ENCODE results near the gene UBE2G1.
"Not testable (repeated sequence)": the region's sequence is repeated elsewhere in the genome, so short reads cannot be mapped to it uniquely, and the experiment has no call there.

Gene UBE2G1

GRCh38 chr17:4368341-4368740 lies 1.9 kb upstream of the UBE2G1 start:
- Histone ChIP-seq H3K4me1 (ENCODE audit: control insufficient read depth, insufficient read depth, low read length) (peaks cover 2% of the 10 kb centered on the region), H3K4me3 (ENCODE audit: low read depth, low read length) (no peak overlapping the region), H3K9me3 (ENCODE audit: control insufficient read depth, insufficient read depth, low read length) (no peaks in the 10 kb centered on the region), H3K36me3 (ENCODE audit: control insufficient read depth, insufficient read depth, low read length) (peaks cover 4% of the 10 kb centered on the region), H3K27me3 (ENCODE audit: control insufficient read depth, insufficient read depth, low read length) (no peaks in the 10 kb centered on the region), H3K9ac (ENCODE audit: low read depth, low read length) (no peak overlapping the region)

DNA sequence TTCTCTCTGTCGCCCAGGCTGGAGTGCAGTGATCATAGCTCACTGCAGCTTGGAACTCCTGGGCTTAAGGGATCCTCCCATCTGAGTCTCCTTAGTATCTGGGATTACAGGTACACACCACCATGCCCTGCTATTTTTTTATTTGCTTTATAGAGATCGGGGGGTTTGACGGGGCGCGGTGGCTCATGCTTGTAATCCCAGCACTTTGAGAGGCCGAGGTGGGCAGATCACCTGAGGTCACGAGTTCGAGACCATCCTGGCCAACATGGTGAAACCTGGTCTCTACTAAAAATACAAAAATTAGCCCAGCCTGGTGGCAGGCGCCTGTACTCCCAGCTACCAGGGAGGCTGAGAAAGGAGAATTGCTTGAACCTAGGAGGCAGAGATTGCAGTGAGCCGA lies 702 bp upstream of the UBE2G1 start:
- H3K4me1 ChIP-seq (ENCODE audit: control insufficient read depth, insufficient read depth, low read length); H3K9ac ChIP-seq (ENCODE audit: low read depth, low read length): not testable (repeated sequence)
- H3K4me3 ChIP-seq (ENCODE audit: low read depth, low read length): peak overlapping the region; percentile 32

DNA sequence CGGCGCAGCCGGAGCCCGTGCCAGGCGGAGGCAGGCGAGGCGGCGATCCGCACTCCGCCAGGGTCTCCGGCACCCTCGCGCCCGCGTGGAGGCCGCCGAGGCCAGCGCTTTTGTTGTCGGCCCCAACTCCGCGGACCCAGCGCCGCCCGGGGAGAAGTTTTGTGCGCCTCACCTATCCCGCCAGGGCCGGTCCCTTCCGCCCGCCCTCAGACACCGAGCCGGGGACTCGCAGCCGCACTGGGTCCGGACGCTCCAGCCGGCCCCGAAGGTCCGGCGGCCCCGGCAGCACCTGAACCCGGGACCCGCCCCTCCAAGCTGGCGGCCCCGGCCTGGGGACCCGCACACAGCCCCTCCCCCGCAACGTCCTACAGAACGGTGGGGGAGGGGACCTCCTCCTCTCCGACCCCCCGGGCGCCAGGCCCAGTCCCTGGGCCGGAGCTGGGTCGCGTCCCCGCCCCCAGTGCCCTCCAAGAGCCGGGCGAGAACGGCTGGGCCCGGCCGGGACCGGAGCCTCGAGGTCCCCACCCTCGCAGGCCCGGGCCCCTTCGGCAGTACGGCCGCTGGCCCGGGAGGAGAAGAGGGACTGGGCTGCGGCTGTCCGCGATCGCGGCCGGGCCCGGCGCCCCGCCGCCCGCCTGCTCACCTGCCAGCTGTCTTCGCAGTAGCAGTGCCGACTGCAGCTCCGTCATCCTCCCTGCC lies 698 bp downstream of the UBE2G1 start:
- Histone ChIP-seq H3K9ac (ENCODE audit: low read depth, low read length) (peak overlapping the region; percentile 82), H3K27me3 (ENCODE audit: control insufficient read depth, insufficient read depth, low read length) (no peaks in the 10 kb centered on the region), H3K4me3 (ENCODE audit: low read depth, low read length) (peak overlapping the region; percentile 84), H3K4me1 (ENCODE audit: control insufficient read depth, insufficient read depth, low read length) (peaks cover 2% of the 10 kb centered on the region), H3K36me3 (ENCODE audit: control insufficient read depth, insufficient read depth, low read length) (peaks cover 12% of the 10 kb centered on the region), H3K9me3 (ENCODE audit: control insufficient read depth, insufficient read depth, low read length) (no peaks in the 10 kb centered on the region)

More for the DNA sequence above, 702 bp upstream of the UBE2G1 start:
- H3K36me3 ChIP-seq (ENCODE audit: control insufficient read depth, insufficient read depth, low read length): peaks cover 12% of the 10 kb centered on the region
- not testable (repeated sequence) for H3K27me3 ChIP-seq (ENCODE audit: control insufficient read depth, insufficient read depth, low read length); H3K9me3 ChIP-seq (ENCODE audit: control insufficient read depth, insufficient read depth, low read length)

- peak overlapping the region; percentile 84 for H3K4me3 ChIP-seq (ENCODE audit: low read depth, low read length)
Observed at GRCh38 chr17:4365103-4365627, 1.3 kb downstream of the UBE2G1 start.

GRCh38 chr17:4364622-4365041 lies 1.8 kb downstream of the UBE2G1 start:
- no peaks in the 10 kb centered on the region for H3K27me3 ChIP-seq (ENCODE audit: control insufficient read depth, insufficient read depth, low read length)
- H3K36me3 ChIP-seq (ENCODE audit: control insufficient read depth, insufficient read depth, low read length): peaks cover 12% of the 10 kb centered on the region
- no peaks in the 10 kb centered on the region for H3K9me3 ChIP-seq (ENCODE audit: control insufficient read depth, insufficient read depth, low read length)
- peaks cover 2% of the 10 kb centered on the region for H3K4me1 ChIP-seq (ENCODE audit: control insufficient read depth, insufficient read depth, low read length)
- H3K4me3 ChIP-seq (ENCODE audit: low read depth, low read length): peak overlapping the region; percentile 84
- H3K9ac ChIP-seq (ENCODE audit: low read depth, low read length): peak overlapping the region; percentile 82

More at GRCh38 chr17:4365103-4365627, 1.3 kb downstream of the UBE2G1 start:
- Histone ChIP-seq H3K36me3 (ENCODE audit: control insufficient read depth, insufficient read depth, low read length) (peaks cover 12% of the 10 kb centered on the region), H3K9ac (ENCODE audit: low read depth, low read length) (peak overlapping the region; percentile 82), H3K27me3 (ENCODE audit: control insufficient read depth, insufficient read depth, low read length) (no peaks in the 10 kb centered on the region), H3K4me1 (ENCODE audit: control insufficient read depth, insufficient read depth, low read length) (peaks cover 2% of the 10 kb centered on the region), H3K9me3 (ENCODE audit: control insufficient read depth, insufficient read depth, low read length) (no peaks in the 10 kb centered on the region)

- peaks cover 3% of the 10 kb centered on the region for H3K4me1 ChIP-seq (ENCODE audit: control insufficient read depth, insufficient read depth, low read length)
- H3K9me3 ChIP-seq (ENCODE audit: control insufficient read depth, insufficient read depth, low read length): no peaks in the 10 kb centered on the region
- peaks cover 12% of the 10 kb centered on the region for H3K36me3 ChIP-seq (ENCODE audit: control insufficient read depth, insufficient read depth, low read length)
- H3K27me3 ChIP-seq (ENCODE audit: control insufficient read depth, insufficient read depth, low read length): no peaks in the 10 kb centered on the region
- no peak overlapping the region for H3K9ac ChIP-seq (ENCODE audit: low read depth, low read length)
- H3K4me3 ChIP-seq (ENCODE audit: low read depth, low read length): no peak overlapping the region
Observed at GRCh38 chr17:4362141-4362540, 4.3 kb downstream of the UBE2G1 start.

DNA sequence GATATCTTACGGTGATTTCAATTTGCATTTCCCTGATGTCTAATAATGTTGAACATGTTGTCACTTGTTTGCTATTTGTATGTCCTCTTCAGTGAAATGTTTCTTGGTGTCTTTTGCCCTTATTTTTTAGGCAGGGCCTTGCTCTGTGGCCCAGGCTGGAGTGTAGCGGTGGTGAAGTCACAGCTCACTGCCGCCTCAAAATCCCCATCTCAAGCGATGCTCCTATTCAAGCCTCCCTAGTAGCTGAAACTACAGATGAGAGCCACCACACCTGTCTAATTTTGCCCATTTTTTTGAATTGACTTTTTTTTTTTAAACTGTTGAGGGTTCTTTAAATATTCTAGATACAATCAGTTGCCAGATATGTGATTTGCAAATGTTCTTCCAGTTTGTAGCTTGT lies 8.3 kb downstream of the UBE2G1 start:
- Histone ChIP-seq H3K9ac (ENCODE audit: low read depth, low read length) (no peak overlapping the region), H3K4me3 (ENCODE audit: low read depth, low read length) (no peak overlapping the region), H3K36me3 (ENCODE audit: control insufficient read depth, insufficient read depth, low read length) (peaks cover 8% of the 10 kb centered on the region), H3K9me3 (ENCODE audit: control insufficient read depth, insufficient read depth, low read length) (no peaks in the 10 kb centered on the region), H3K4me1 (ENCODE audit: control insufficient read depth, insufficient read depth, low read length) (peaks cover 4% of the 10 kb centered on the region), H3K27me3 (ENCODE audit: control insufficient read depth, insufficient read depth, low read length) (no peaks in the 10 kb centered on the region)

DNA sequence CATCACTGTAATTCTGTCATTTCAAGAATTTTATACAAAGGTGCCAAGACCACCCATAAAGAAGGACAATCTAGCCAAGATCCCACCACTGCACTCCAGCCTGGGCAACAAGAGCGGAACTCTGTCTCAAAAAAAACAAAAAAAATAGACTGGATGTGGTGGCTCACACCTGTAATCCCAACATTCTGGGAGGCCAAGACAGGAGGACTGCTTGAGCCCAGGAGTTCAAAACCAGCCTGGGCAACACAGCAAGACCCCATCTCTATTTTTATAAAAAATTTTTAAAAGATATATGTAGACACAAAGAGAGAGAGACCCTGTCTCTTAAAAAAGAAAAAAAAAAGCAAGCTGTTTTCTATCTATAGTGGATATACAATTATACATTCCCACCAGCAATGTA lies 8.8 kb downstream of the UBE2G1 start:
- Histone ChIP-seq H3K4me1 (ENCODE audit: control insufficient read depth, insufficient read depth, low read length) (peaks cover 4% of the 10 kb centered on the region), H3K36me3 (ENCODE audit: control insufficient read depth, insufficient read depth, low read length) (peaks cover 5% of the 10 kb centered on the region), H3K9me3 (ENCODE audit: control insufficient read depth, insufficient read depth, low read length) (no peaks in the 10 kb centered on the region), H3K9ac (ENCODE audit: low read depth, low read length) (no peak overlapping the region), H3K4me3 (ENCODE audit: low read depth, low read length) (no peak overlapping the region), H3K27me3 (ENCODE audit: control insufficient read depth, insufficient read depth, low read length) (no peaks in the 10 kb centered on the region)

DNA sequence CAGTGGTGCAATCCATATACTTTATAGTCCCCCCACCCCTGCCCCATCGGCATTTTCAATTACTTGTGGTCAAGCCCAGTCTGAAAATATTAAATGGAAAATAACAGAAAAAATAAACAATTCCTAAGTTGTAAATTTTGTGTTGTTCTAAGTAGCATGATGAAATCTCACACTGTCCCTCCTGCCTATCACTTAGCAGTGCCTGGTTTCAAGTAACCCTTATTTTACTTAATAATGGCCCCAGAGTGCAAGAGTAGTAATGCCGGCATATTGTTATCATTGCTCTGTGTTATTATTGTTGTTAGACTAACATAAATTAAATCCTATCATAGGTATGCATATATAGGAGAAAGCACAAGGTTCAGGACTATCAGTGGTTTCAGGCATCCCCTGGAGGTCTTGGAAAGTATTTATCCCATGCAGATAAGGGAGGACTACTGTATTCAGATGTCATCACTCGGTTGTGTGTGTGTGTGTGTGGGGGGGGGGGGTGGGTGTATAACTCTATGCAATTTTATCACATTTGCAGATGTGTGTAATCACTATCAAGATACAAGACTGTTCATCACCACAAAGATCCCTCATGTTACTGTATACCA lies 9.3 kb downstream of the UBE2G1 start:
- Histone ChIP-seq H3K36me3 (ENCODE audit: control insufficient read depth, insufficient read depth, low read length) (no peaks in the 10 kb centered on the region), H3K4me3 (ENCODE audit: low read depth, low read length) (no peak overlapping the region), H3K27me3 (ENCODE audit: control insufficient read depth, insufficient read depth, low read length) (no peaks in the 10 kb centered on the region), H3K4me1 (ENCODE audit: control insufficient read depth, insufficient read depth, low read length) (peaks cover 4% of the 10 kb centered on the region), H3K9ac (ENCODE audit: low read depth, low read length) (no peak overlapping the region), H3K9me3 (ENCODE audit: control insufficient read depth, insufficient read depth, low read length) (no peaks in the 10 kb centered on the region)

DNA sequence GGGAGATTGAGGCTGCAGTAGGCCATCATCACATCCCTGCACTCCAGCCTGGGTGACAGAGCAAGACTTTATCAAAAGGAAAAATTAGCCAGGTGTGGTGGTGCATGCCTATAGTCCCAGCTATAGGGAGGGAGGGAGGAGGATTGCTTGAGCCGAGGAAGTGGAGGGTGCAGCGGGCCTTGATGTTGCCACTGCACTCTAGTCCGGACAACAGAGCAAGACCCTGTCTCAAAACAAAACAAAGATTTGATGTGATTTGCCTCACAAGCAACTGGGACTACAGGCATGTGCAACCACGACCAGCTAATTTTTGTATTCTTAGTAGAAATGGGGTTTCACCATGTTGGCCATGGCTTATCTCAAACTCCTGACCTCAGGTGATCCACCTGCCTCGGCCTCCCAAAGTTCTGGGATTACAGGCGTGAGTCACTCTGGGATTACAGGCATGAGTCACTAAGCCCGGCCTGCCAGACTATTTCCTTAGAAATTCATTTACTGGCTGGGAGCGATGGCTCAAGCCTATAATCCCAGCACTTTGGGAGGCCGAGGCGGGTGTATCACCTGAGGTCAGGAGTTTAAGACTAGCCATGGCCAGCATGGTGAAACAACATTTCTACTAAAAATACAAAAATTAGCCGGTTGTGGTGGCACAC lies 11.5 kb downstream of the UBE2G1 start:
- Histone ChIP-seq H3K36me3 (ENCODE audit: control insufficient read depth, insufficient read depth, low read length) (no peaks in the 10 kb centered on the region), H3K9ac (ENCODE audit: low read depth, low read length) (no peak overlapping the region), H3K27me3 (ENCODE audit: control insufficient read depth, insufficient read depth, low read length) (no peaks in the 10 kb centered on the region), H3K4me1 (ENCODE audit: control insufficient read depth, insufficient read depth, low read length) (peaks cover 8% of the 10 kb centered on the region), H3K9me3 (ENCODE audit: control insufficient read depth, insufficient read depth, low read length) (no peaks in the 10 kb centered on the region), H3K4me3 (ENCODE audit: low read depth, low read length) (no peak overlapping the region)

GRCh38 chr17:4354206-4354605 lies 12.3 kb downstream of the UBE2G1 start:
- Histone ChIP-seq H3K4me1 (ENCODE audit: control insufficient read depth, insufficient read depth, low read length) (peaks cover 8% of the 10 kb centered on the region), H3K9me3 (ENCODE audit: control insufficient read depth, insufficient read depth, low read length) (no peaks in the 10 kb centered on the region), H3K36me3 (ENCODE audit: control insufficient read depth, insufficient read depth, low read length) (no peaks in the 10 kb centered on the region), H3K9ac (ENCODE audit: low read depth, low read length) (no peak overlapping the region), H3K4me3 (ENCODE audit: low read depth, low read length) (no peak overlapping the region), H3K27me3 (ENCODE audit: control insufficient read depth, insufficient read depth, low read length) (no peaks in the 10 kb centered on the region)

DNA sequence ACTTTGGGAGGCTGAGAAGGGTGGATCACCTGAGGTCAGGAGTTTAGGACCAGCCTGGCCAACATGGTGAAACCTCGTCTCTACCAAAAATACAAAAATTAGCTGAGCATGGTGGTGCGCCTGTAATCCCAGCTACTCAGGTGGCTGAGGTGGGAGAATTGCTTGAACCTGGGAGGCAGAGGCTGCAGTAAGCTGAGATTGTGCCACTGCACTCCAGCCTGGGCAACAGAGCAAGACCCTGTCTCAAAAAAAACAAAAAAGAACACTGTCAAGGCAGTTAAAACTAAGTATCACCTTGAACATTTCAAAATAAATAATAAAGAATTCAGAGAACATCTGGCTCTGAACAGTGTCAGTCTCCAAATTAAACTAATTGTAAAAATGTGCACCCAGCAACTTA lies 16.3 kb downstream of the UBE2G1 start:
- H3K4me1 ChIP-seq (ENCODE audit: control insufficient read depth, insufficient read depth, low read length): peaks cover 13% of the 10 kb centered on the region
- H3K9me3 ChIP-seq (ENCODE audit: control insufficient read depth, insufficient read depth, low read length): not testable (repeated sequence)

More for the DNA sequence above, 16.3 kb downstream of the UBE2G1 start:
- not testable (repeated sequence) for H3K9ac ChIP-seq (ENCODE audit: low read depth, low read length); H3K27me3 ChIP-seq (ENCODE audit: control insufficient read depth, insufficient read depth, low read length); H3K4me3 ChIP-seq (ENCODE audit: low read depth, low read length); H3K36me3 ChIP-seq (ENCODE audit: control insufficient read depth, insufficient read depth, low read length)
